Suprapubic skin (tissue), 4 donors: ENCODE results near the gene GNB1.

ENCODE experiments used
- POLR2A ChIP-seq, 2 donors: fragments of 450-650 bp; IDR thresholded peaks; one replicate each; pipeline ENCODE4 v1.6.1; 2017; ENCODE audit warnings: antibody characterized with exemption in 2 of 2, mild to moderate bottlenecking in 2 of 2, moderate library complexity in 2 of 2
- POLR2AphosphoS5 ChIP-seq, 3 donors: sonication (generic); formaldehyde crosslinking; IDR thresholded peaks; one replicate each; pipeline ENCODE4 v1.6.1; 2017; ENCODE audit warnings: antibody characterized with exemption in 3 of 3
- TF ChIP-seq, protein P1 (sequence below), 2 donors: fragments of 200-600 bp in 1 of 2; fragments of 450-650 bp in 1 of 2; sonication (generic) in 1 of 2; IDR thresholded peaks; one replicate each; pipeline ENCODE4 v1.5.1; 2016 to 2019; ENCODE audit warnings: antibody characterized with exemption in 2 of 2, mild to moderate bottlenecking in 1 of 2, moderate library complexity in 1 of 2

DNA sequence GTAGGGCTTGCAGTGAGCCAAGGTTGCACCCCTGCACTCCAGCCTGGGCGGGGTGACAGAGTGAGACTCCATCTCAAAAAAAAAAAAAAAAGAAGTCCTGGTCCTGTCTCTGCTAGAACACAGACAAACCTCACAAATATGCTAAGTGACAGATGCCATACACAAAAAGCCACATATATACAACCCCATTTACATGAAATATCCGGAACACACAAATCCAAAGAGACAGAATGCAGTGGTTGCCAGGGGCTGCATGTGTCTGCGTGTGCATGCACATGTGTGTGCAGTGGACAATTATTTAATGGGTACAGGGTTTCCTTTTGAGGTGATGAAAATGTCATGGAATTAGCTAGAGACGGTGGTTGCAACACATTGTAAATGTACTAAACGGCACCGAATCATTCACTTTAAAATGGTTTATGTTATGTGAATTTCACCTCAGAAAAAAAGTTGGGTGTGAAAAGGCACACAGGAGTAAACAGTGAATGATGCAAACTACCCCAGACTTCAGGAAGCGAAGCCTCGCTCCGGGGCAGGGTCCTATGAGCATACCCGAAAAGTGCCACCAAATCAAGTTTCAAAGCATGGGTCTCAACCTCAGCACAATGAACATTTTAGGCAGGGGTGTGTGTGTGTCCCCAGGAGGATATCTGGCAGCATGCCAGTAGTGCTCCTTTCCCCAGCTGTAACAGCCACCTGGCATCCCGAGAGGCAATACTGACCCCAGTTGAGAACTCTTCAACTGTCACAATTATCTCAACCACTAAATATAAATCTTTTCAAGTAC is 48.3 kb downstream of the GNB1 start:
- TF ChIP-seq, protein P1, sequence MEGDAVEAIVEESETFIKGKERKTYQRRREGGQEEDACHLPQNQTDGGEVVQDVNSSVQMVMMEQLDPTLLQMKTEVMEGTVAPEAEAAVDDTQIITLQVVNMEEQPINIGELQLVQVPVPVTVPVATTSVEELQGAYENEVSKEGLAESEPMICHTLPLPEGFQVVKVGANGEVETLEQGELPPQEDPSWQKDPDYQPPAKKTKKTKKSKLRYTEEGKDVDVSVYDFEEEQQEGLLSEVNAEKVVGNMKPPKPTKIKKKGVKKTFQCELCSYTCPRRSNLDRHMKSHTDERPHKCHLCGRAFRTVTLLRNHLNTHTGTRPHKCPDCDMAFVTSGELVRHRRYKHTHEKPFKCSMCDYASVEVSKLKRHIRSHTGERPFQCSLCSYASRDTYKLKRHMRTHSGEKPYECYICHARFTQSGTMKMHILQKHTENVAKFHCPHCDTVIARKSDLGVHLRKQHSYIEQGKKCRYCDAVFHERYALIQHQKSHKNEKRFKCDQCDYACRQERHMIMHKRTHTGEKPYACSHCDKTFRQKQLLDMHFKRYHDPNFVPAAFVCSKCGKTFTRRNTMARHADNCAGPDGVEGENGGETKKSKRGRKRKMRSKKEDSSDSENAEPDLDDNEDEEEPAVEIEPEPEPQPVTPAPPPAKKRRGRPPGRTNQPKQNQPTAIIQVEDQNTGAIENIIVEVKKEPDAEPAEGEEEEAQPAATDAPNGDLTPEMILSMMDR (IDR thresholded peaks at IDR 0.05) = no peak
- TF ChIP-seq POLR2AphosphoS5 (IDR thresholded peaks at IDR 0.05) (no peak), POLR2A (IDR thresholded peaks at IDR 0.05) (no peak)
